Bronchial smooth muscle cell (primary cell): ENCODE measurements around the gene HMHB1. TPM values are rescaled to one million over a fixed set of nuclear protein-coding genes. Genes with fewer than 3 reads are reported as not detected.

Experiments
- total RNA-seq: library from RNA; depleted of rRNA; stranded (reverse); fragments of >200 nt; gene quantifications from 2 replicates; pipeline ENCODE4 v1.2.1, GENCODE V29; 2014

HMHB1 gene
- total RNA-seq, result not detected in 2 replicates

DNA sequence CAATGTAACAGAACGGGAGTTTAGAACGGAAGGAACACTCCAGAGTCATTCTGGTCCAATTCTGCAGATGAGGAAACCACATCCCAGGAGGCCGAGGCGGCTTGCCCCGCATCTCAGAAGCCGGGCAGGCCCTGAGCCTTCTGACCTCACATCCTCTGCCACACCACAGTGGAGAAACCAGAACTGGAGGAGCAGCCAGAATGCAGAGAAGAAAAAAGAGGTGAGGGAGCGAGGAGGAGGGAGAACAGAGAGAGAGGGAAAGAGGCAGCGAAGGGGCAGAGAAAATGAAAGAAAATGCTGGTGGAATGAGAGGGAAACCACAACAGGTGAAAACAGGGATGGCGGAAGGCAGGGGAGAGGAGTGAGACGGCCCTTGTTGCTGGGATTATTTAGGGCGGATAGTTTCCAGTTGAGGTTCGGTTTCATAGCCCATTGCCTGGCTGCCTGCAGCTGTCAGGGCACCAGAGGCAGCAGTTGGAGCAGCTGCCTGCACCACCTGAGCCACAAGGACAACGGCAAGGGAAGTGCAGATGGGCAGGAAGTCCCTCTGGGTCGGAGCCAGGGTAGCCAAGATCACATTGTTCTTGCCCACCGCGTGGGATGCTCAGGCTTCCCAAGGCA is at the start of gene HMHB1:
Gene HMHB1 (plus strand): TSS at position 77 of the 621 bp plus-strand sequence.

